Endothelial cell of umbilical vein (primary cell): Measurements from ENCODE around the gene SMIM31. TPM values are rescaled to one million over a fixed set of nuclear protein-coding genes. Genes with fewer than 3 reads are reported as not detected.

ENCODE experiments used
- BruUV-seq: library from RNA; stranded (reverse); fragments of 400-500 nt; replicated peaks from 2 replicates; lab custom pipeline; 2021; lab: Mats Ljungman, UMichigan
- CTCF ChIA-PET: fragments of 300-600, 350-600 bp; sonication (Branson Sonifier 250); formaldehyde crosslinking; loops from one replicate; lab custom pipeline; 2021; ENCODE audit warnings: antibody characterized with exemption, inconsistent platforms; lab: Charles Lee
- POLR2A ChIA-PET: fragments of 300-600, 350-600 bp; sonication (Branson Sonifier 250); formaldehyde crosslinking; loops from one replicate; lab custom pipeline; 2021; ENCODE audit warnings: antibody characterized with exemption, inconsistent platforms; lab: Charles Lee
- DNase-seq: peaks from one replicate; pipeline ENCODE4 v3.0.0-alpha.2; 2011; ENCODE audit warnings: low read depth, low spot score
- FAIRE-seq: peaks from 2 replicates; lab custom pipeline; 2011; peaks lifted over from hg19 to GRCh38; lab: Jason Lieb, UNC
- H2AFZ ChIP-seq: 2 replicates; pipeline ENCODE4 v1.6.0; 2012; ENCODE audit warnings: low read depth, low read length, control low read depth, inconsistent platforms
- H3K27ac ChIP-seq: 2 replicates; pipeline ENCODE4 v1.5.1; 2011; ENCODE audit warnings: low read depth, mild to moderate bottlenecking, control low read depth, low read length, moderate library complexity; ENCODE audit not compliant: insufficient read depth
- H3K27me3 ChIP-seq, 2 experiments: 2 replicates each; pipeline versions ENCODE4 v1.6.0 to v1.6.1; 2011; ENCODE audit warnings: low read length in 2 of 2, mixed read lengths in 1 of 2; ENCODE audit not compliant: control insufficient read depth in 2 of 2, insufficient read depth in 2 of 2
- H3K36me3 ChIP-seq, 2 experiments: 2 replicates in 1 of 2; 3 replicates in 1 of 2; pipeline ENCODE4 v1.5.1; 2011; ENCODE audit warnings: low read length in 2 of 2, mild to moderate bottlenecking in 1 of 2, moderate library complexity in 1 of 2; ENCODE audit not compliant: control insufficient read depth in 2 of 2, insufficient read depth in 2 of 2; ENCODE audit errors: extremely low read depth in 1 of 2
- H3K4me1 ChIP-seq: 3 replicates; pipeline ENCODE4 v1.5.1; 2011; ENCODE audit warnings: mild to moderate bottlenecking, low read length; ENCODE audit not compliant: control insufficient read depth, insufficient read depth; ENCODE audit errors: extremely low read depth
- H3K4me2 ChIP-seq: 2 replicates; pipeline ENCODE4 v1.6.1; 2011; ENCODE audit warnings: low read length, control low read depth, mixed read lengths; ENCODE audit not compliant: insufficient read depth
- H3K4me3 ChIP-seq, 3 experiments: fragments of 200-600 bp in 1 of 3; sonication (generic), shearing (Covaris generic) in 1 of 3; replicated peaks in 1 of 3; 2 replicates each; pipeline ENCODE4 v1.5.1; 2011 to 2016; ENCODE audit warnings: control low read depth in 3 of 3, low read length in 3 of 3, mild to moderate bottlenecking in 2 of 3, inconsistent platforms in 1 of 3, low read depth in 1 of 3, moderate library complexity in 1 of 3; ENCODE audit not compliant: insufficient read depth in 1 of 3
- H3K79me2 ChIP-seq: 2 replicates; pipeline ENCODE4 v1.6.0; 2012; ENCODE audit warnings: low read length, inconsistent platforms; ENCODE audit not compliant: control insufficient read depth, insufficient read depth
- H3K9ac ChIP-seq: replicated peaks from 2 replicates; pipeline ENCODE3; 2011; ENCODE audit warnings: low read length, control low read depth; ENCODE audit not compliant: insufficient read depth; ENCODE audit errors: extremely low read depth
- H3K9me1 ChIP-seq: replicated peaks from 3 replicates; pipeline ENCODE4 v1.6.0; 2011; ENCODE audit warnings: mild to moderate bottlenecking, low read length; ENCODE audit not compliant: control insufficient read depth, insufficient read depth; ENCODE audit errors: extremely low read depth
- H3K9me3 ChIP-seq: replicated peaks from 2 replicates; pipeline ENCODE4 v1.5.1; 2012; ENCODE audit warnings: low read length, inconsistent platforms; ENCODE audit not compliant: control insufficient read depth, insufficient read depth
- H4K20me1 ChIP-seq: replicated peaks from 2 replicates; pipeline ENCODE3; 2011; ENCODE audit warnings: mild to moderate bottlenecking, low read length; ENCODE audit not compliant: control insufficient read depth, insufficient read depth; ENCODE audit errors: extremely low read depth
- EZH2 ChIP-seq: IDR thresholded peaks from 2 replicates; pipeline ENCODE4 v1.6.1; 2012; ENCODE audit warnings: borderline replicate concordance, low read depth, mild to moderate bottlenecking, moderate library complexity, low read length, inconsistent platforms; ENCODE audit not compliant: severe bottlenecking
- FOS ChIP-seq: IDR thresholded peaks from 2 replicates; pipeline ENCODE4 v1.6.1; 2011; ENCODE audit warnings: mild to moderate bottlenecking, low read length, moderate library complexity, borderline replicate concordance; ENCODE audit not compliant: insufficient read depth
- GATA2 ChIP-seq: IDR thresholded peaks from 2 replicates; pipeline ENCODE4 v1.7.0; 2011; ENCODE audit warnings: low read depth, mild to moderate bottlenecking, moderate library complexity, mixed read lengths, low read length; ENCODE audit not compliant: insufficient read length, insufficient read depth
- JUN ChIP-seq: IDR thresholded peaks from 2 replicates; pipeline ENCODE4 v1.6.1; 2011; ENCODE audit warnings: borderline replicate concordance, low read depth; ENCODE audit not compliant: insufficient read length, insufficient read depth
- MYC ChIP-seq: IDR thresholded peaks from one replicate; pipeline ENCODE4 v1.6.1; 2011; ENCODE audit warnings: mild to moderate bottlenecking, low read depth, low read length
- POLR2A ChIP-seq: IDR thresholded peaks from 2 replicates; pipeline ENCODE4 v1.6.1; 2012; ENCODE audit warnings: low read depth, mild to moderate bottlenecking, control low read depth, low read length
- POLR2AphosphoS5 ChIP-seq: IDR thresholded peaks from 2 replicates; pipeline ENCODE4 v1.6.1; 2012; ENCODE audit warnings: low read depth, mild to moderate bottlenecking, control low read depth, low read length, moderate library complexity; ENCODE audit not compliant: insufficient read depth
- dilution Hi-C: fragments of 300-500 bp; cut with MboI; formaldehyde crosslinking; loops from one replicate; pipeline ENCODE4 v1.15.0; 2019; ENCODE audit warnings: low sequenced_read_pairs; ENCODE audit not compliant: extremely low pct_ligation_motif_present
- intact Hi-C: fragments of 100-400 bp; cut with micrococcal nuclease; formaldehyde crosslinking; loops from one replicate; pipeline ENCODE4 v1.10.0; 2022
- polyA plus RNA-seq, 4 experiments: library from polyadenylated mRNA; depleted of rRNA in 3 of 4; stranded (reverse) in 3 of 4; unstranded in 1 of 4; fragments of >200 nt; gene quantifications; 2 replicates each; pipeline versions ENCODE4 v1.2.1 to v1.2.3, GENCODE V29; 2011 to 2012; ENCODE audit warnings: missing spikeins in 1 of 4
- total RNA-seq: library from RNA; stranded (reverse); gene quantifications from 2 replicates; pipeline ENCODE4 v1.2.3, GENCODE V29; 2021
- TF ChIP-seq, protein P1 (sequence below): IDR thresholded peaks from 2 replicates; pipeline ENCODE4 v1.6.1; 2011; ENCODE audit not compliant: insufficient read depth, insufficient read length
- TF ChIP-seq, protein P2 (sequence below), 2 donors: IDR thresholded peaks; 1 replicate in 1 of 2; 2 replicates in 1 of 2; pipeline ENCODE4 v1.5.1; 2011; ENCODE audit warnings: low read length in 2 of 2, mild to moderate bottlenecking in 2 of 2, moderate library complexity in 2 of 2, control low read depth in 1 of 2, inconsistent platforms in 1 of 2, low read depth in 1 of 2; ENCODE audit not compliant: insufficient read depth in 1 of 2; ENCODE audit errors: extremely low read depth in 1 of 2

SMIM31 gene
- total and polyA plus RNA-seq, 2 donors (not counting 3 experiments of a cell fraction or from before 2014, with no cell fraction given) = not detected

DNA sequence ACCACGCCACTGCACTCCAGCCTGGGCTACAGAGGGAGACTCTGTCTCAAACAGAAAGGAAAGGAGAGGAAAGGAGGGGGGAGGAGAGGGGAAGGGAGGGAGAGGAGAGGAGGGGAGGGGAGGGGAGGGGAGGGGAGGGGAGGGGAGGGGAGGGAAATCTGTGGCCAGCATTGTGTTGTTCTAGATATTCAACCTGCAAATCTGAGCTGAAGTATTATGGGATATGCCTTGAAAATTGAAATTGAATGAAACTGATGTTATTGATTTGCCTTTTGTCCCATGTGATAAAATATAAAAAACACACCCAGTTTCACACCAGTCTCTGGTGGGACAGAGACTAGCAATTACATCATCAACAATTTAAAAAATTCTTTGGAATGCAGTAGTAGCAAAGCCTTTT lies 1.5 kb downstream of the SMIM31 start:
- intact Hi-C loops = no loop called here
- no peak overlapping the region for H3K27ac ChIP-seq
- no peaks in the 10 kb centered on the region for H3K4me1 ChIP-seq
- dilution Hi-C loops = no loop called here
- DNase-seq (no peak), FAIRE-seq (no peak)
- no peaks in the 10 kb centered on the region for H3K79me2 ChIP-seq
- no peaks in the 10 kb centered on the region for H3K36me3 ChIP-seq
- CTCF ChIA-PET = no interaction called here
- POLR2A ChIA-PET = no interaction called here
- no peaks in the 10 kb centered on the region for H3K9me1 ChIP-seq
- no TSS peak for BruUV-seq
- no peaks in the 10 kb centered on the region for H4K20me1 ChIP-seq
- no peaks in the 10 kb centered on the region for H3K27me3 ChIP-seq
- H3K4me3 ChIP-seq = no peak overlapping the region
- H3K4me2 ChIP-seq = no peak overlapping the region
- H3K9me3 ChIP-seq = no peaks in the 10 kb centered on the region
- TF ChIP-seq MYC = no peak
- no peak for TF ChIP-seq EZH2
- TF ChIP-seq POLR2A = no peak
- no peak for TF ChIP-seq GATA2
- no peak for TF ChIP-seq POLR2AphosphoS5
- no peak for TF ChIP-seq JUN
- TF ChIP-seq, protein P1, sequence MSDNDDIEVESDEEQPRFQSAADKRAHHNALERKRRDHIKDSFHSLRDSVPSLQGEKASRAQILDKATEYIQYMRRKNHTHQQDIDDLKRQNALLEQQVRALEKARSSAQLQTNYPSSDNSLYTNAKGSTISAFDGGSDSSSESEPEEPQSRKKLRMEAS = no peak
- TF ChIP-seq, protein P2, sequence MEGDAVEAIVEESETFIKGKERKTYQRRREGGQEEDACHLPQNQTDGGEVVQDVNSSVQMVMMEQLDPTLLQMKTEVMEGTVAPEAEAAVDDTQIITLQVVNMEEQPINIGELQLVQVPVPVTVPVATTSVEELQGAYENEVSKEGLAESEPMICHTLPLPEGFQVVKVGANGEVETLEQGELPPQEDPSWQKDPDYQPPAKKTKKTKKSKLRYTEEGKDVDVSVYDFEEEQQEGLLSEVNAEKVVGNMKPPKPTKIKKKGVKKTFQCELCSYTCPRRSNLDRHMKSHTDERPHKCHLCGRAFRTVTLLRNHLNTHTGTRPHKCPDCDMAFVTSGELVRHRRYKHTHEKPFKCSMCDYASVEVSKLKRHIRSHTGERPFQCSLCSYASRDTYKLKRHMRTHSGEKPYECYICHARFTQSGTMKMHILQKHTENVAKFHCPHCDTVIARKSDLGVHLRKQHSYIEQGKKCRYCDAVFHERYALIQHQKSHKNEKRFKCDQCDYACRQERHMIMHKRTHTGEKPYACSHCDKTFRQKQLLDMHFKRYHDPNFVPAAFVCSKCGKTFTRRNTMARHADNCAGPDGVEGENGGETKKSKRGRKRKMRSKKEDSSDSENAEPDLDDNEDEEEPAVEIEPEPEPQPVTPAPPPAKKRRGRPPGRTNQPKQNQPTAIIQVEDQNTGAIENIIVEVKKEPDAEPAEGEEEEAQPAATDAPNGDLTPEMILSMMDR (IDR thresholded peaks at IDR 0.05; ENCODE audit: extremely low read depth in 1 of 2, insufficient read depth in 1 of 2, low read depth in 1 of 2, low read length in 2 of 2) = no peak
- no peak for TF ChIP-seq FOS
- H3K9ac ChIP-seq = no peak overlapping the region
- no peak overlapping the region for H2AFZ ChIP-seq
